HCT116 (cell line): Measurements from ENCODE around the gene MIA. TPM values are rescaled to one million over a fixed set of nuclear protein-coding genes. Genes with fewer than 3 reads are reported as not detected.
"Not testable (repeated sequence)": the region's sequence is repeated elsewhere in the genome, so short reads cannot be mapped to it uniquely, and the experiment has no call there.

Experiments
- ATAC-seq: fragments of 200-7000 bp; cut with Tn5 transposase; 2 replicates; pipeline ENCODE4 v1.9.1; 2020; ENCODE audit warnings: mild to moderate bottlenecking, moderate library complexity
- BruUV-seq: library from RNA; stranded (reverse); fragments of 400-500 nt; replicated peaks from 2 replicates; lab custom pipeline; 2021; lab: Mats Ljungman, UMichigan
- CTCF ChIA-PET: fragments of 300-600 bp; sonication (Branson Sonifier 250); formaldehyde crosslinking; loops from one replicate; lab custom pipeline; 2021; ENCODE audit warnings: antibody characterized with exemption; lab: Charles Lee
- POLR2A ChIA-PET: fragments of 300-600, 350-600 bp; sonication (Branson Sonifier 250); formaldehyde crosslinking; loops from one replicate; lab custom pipeline; 2021; ENCODE audit warnings: antibody characterized with exemption; lab: Charles Lee
- RAD21 ChIA-PET, 2 experiments: fragments of 300-600 bp; sonication (Branson Sonifier 250); formaldehyde crosslinking; loops; one replicate each; lab custom pipeline; 2023; ENCODE audit warnings: low total read pairs in 2 of 2; ENCODE audit not compliant: uncharacterized antibody in 2 of 2, unreplicated experiment in 2 of 2, low non-redundant PET in 1 of 2; lab: Charles Lee
- DNase-seq: peaks from one replicate; pipeline ENCODE4 v3.0.0-alpha.2; 2010; ENCODE audit warnings: low read depth, low spot score
- H2AFZ ChIP-seq: fragments of 200-600 bp; shearing (Covaris generic), sonication (generic); 2 replicates; pipeline ENCODE4 v1.6.1; 2017; ENCODE audit warnings: low read depth, mixed run types, mixed read lengths, antibody characterized with exemption, low read length; ENCODE audit not compliant: poor library complexity, severe bottlenecking
- H3K27ac ChIP-seq: 2 replicates; pipeline ENCODE4 v1.5.1; 2012; ENCODE audit warnings: low read depth, low read length
- H3K27me3 ChIP-seq: fragments of 200-600 bp; sonication (generic); 2 replicates; pipeline ENCODE4 v1.6.1; 2016; ENCODE audit warnings: mixed run types, low read length, mixed read lengths; ENCODE audit not compliant: insufficient read depth
- H3K36me3 ChIP-seq, 2 experiments: fragments of 200-500 bp in 1 of 2; fragments of 200-600 bp in 1 of 2; sonication (Bioruptor generic) in 1 of 2; sonication (generic) in 1 of 2; 2 replicates each; pipeline versions ENCODE4 v1.5.1 to v1.6.1; 2014 to 2016; ENCODE audit warnings: low read length in 2 of 2, inconsistent platforms in 1 of 2, mixed read lengths in 1 of 2, mixed run types in 1 of 2; ENCODE audit not compliant: insufficient read depth in 2 of 2, control insufficient read depth in 1 of 2
- H3K4me1 ChIP-seq, 2 experiments: fragments of 200-600 bp in 1 of 2; sonication (generic) in 1 of 2; 2 replicates each; pipeline versions ENCODE4 v1.5.1 to v1.6.1; 2012 to 2017; ENCODE audit warnings: low read length in 2 of 2, inconsistent platforms in 1 of 2, mild to moderate bottlenecking in 1 of 2, mixed read lengths in 1 of 2, mixed run types in 1 of 2, moderate library complexity in 1 of 2; ENCODE audit not compliant: insufficient read depth in 2 of 2, control insufficient read depth in 1 of 2
- H3K4me2 ChIP-seq: fragments of 200-600 bp; sonication (generic); 2 replicates; pipeline ENCODE4 v1.6.1; 2017; ENCODE audit warnings: mixed run types, low read length, mixed read lengths
- H3K4me3 ChIP-seq, 2 experiments: fragments of 200-600 bp in 1 of 2; sonication (generic) in 1 of 2; replicated peaks in 1 of 2; 2 replicates each; pipeline ENCODE4 v1.5.1; 2011 to 2016; ENCODE audit warnings: low read length in 2 of 2, control low read depth in 1 of 2, low read depth in 1 of 2, mild to moderate bottlenecking in 1 of 2, mixed read lengths in 1 of 2, mixed run types in 1 of 2
- H3K79me2 ChIP-seq: fragments of 200-600 bp; sonication (generic); 2 replicates; pipeline ENCODE4 v1.6.1; 2017; ENCODE audit warnings: mild to moderate bottlenecking, mixed run types, low read length, moderate library complexity, mixed read lengths; ENCODE audit not compliant: insufficient read depth
- H3K9ac ChIP-seq: fragments of 200-600 bp; sonication (generic); 2 replicates; pipeline ENCODE4 v1.6.1; 2016; ENCODE audit warnings: low read length, mixed read lengths
- H3K9me2 ChIP-seq: fragments of 200-600 bp; sonication (generic), shearing (Covaris generic); 2 replicates; pipeline ENCODE4 v1.6.1; 2017; ENCODE audit warnings: mixed run types, mild to moderate bottlenecking, moderate library complexity; ENCODE audit not compliant: insufficient read depth
- H3K9me3 ChIP-seq, 2 experiments: fragments of 200-500 bp in 1 of 2; fragments of 200-600 bp in 1 of 2; sonication (Bioruptor generic) in 1 of 2; sonication (generic) in 1 of 2; 2 replicates each; pipeline ENCODE4 v1.6.1; 2014 to 2017; ENCODE audit warnings: low read length in 2 of 2, mixed read lengths in 2 of 2, inconsistent platforms in 1 of 2, low read depth in 1 of 2, mild to moderate bottlenecking in 1 of 2, mixed run types in 1 of 2, moderate library complexity in 1 of 2; ENCODE audit not compliant: control insufficient read depth in 1 of 2, insufficient read depth in 1 of 2
- H4K20me1 ChIP-seq: fragments of 200-600 bp; sonication (generic), shearing (Covaris generic); 2 replicates; pipeline ENCODE4 v1.6.1; 2017; ENCODE audit warnings: mixed run types, mild to moderate bottlenecking, moderate library complexity; ENCODE audit not compliant: insufficient read depth
- ELF1 ChIP-seq: IDR thresholded peaks from 2 replicates; pipeline ENCODE4 v1.6.1; 2012; ENCODE audit warnings: low read depth, borderline replicate concordance
- EZH2 ChIP-seq: fragments of 200-600 bp; sonication (generic); IDR thresholded peaks from 2 replicates; pipeline ENCODE4 v1.6.1; 2017; ENCODE audit warnings: antibody characterized with exemption, mixed run types
- FOSL1 ChIP-seq: IDR thresholded peaks from 2 replicates; pipeline ENCODE4 v1.6.1; 2012; ENCODE audit warnings: low read depth
- POLR2A ChIP-seq: IDR thresholded peaks from 2 replicates; pipeline ENCODE4 v1.7.0; 2011; ENCODE audit warnings: borderline replicate concordance; ENCODE audit not compliant: insufficient read depth, insufficient read length; ENCODE audit errors: extremely low read depth
- YY1 ChIP-seq: IDR thresholded peaks from 2 replicates; pipeline ENCODE4 v1.6.1; 2011; ENCODE audit warnings: low read length, low read depth, moderate library complexity, mild to moderate bottlenecking; ENCODE audit not compliant: insufficient replicate concordance; ENCODE audit errors: extremely low read depth
- intact Hi-C: fragments of 100-400 bp; cut with micrococcal nuclease; formaldehyde crosslinking; loops from 2 replicates; pipeline ENCODE4 v1.10.0; 2022
- total RNA-seq: library from RNA; stranded (reverse); gene quantifications from one replicate; pipeline ENCODE4 v1.2.1, GENCODE V29; 2021; ENCODE audit not compliant: unreplicated experiment
- TF ChIP-seq, protein P1 (sequence below): IDR thresholded peaks from 2 replicates; pipeline ENCODE4 v1.6.1; 2012
- TF ChIP-seq, protein P2 (sequence below): IDR thresholded peaks from 2 replicates; pipeline ENCODE4 v1.6.1; 2012; ENCODE audit warnings: low read depth

MIA gene
- total RNA-seq, 1 experiment from 2014 or later: 1.4 TPM

DNA sequence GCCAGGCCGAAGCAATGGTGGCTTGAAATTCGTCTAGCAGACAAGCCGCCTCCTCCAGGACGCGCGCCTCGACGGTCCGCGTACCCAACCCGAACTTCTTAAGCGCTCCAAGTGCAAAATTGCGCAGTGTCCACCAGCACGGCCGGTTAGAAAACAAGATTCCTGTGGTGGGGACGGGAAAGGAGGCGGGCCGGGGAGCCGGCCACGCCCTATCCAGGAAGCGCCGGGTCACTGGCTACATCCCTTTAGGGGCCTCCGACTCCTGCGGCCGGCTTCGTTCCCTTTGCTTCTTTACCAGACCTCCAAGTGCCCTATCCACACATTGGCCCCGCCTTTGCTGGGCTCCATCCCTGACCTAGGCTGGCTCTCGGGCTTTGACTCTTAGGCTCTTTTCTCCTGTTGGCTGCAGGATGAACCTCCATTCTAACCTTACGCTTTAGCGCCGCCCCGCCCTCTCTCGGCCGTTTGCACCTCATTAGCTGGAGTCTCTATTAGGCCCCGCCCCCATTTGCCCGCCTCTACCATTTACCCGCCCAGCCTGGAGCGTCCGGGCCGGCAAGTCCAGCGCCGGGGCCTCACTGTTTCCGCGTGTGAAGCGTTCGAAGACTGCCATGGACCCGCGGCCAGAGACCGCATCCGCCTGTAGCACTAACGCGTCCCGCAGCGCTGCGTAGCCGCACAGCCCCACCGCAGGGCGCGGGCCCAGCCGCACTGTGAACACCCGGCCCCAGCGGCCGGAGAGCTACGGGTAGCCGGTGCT is 35.5 kb downstream of the MIA start:
- BruUV-seq, H2AFZ ChIP-seq, POLR2A ChIA-PET, H3K9me2 ChIP-seq, H4K20me1 ChIP-seq, H3K27me3 ChIP-seq, H3K9me3 ChIP-seq, DNase-seq: not testable (repeated sequence)
- H3K79me2 ChIP-seq: peaks cover 22% of the 10 kb centered on the region; the same call in 1 of the 2 replicates
- TF ChIP-seq, protein P1, sequence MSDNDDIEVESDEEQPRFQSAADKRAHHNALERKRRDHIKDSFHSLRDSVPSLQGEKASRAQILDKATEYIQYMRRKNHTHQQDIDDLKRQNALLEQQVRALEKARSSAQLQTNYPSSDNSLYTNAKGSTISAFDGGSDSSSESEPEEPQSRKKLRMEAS: 0 out of 2 replicates have a peak, but pooled peaks have one; percentile 53
- CTCF ChIA-PET: interaction anchor here (0.7 kb wide), 1 partner anchor 9 kb away, joined by 5 read pairs; no protein-coding TSS in a partner anchor
- peaks cover 23 to 52% of the 10 kb centered on the region in 2 experiments for H3K4me1 ChIP-seq
- peak; percentile 85 for ATAC-seq
- intact Hi-C loops: loop anchor here (10.0 kb wide), 1 partner anchor 334 kb away; no protein-coding TSS in a partner anchor
- H3K4me3 ChIP-seq: peak overlapping the region; percentile 42 to 53
- peak overlapping the region; percentile 44 for H3K9ac ChIP-seq
- RAD21 ChIA-PET: interaction anchor here in 1 of 2 experiments (0.8 kb wide), 1 partner anchor 147 kb away, joined by 4 read pairs; no protein-coding TSS in a partner anchor
- H3K27ac ChIP-seq: peak overlapping the region; percentile 25; the same call in 1 of the 2 replicates
- H3K4me2 ChIP-seq: peak overlapping the region; percentile 75
- peaks cover 7 to 10% of the 10 kb centered on the region in 2 experiments; a peak in 2 of 4 replicates for H3K36me3 ChIP-seq

DNA sequence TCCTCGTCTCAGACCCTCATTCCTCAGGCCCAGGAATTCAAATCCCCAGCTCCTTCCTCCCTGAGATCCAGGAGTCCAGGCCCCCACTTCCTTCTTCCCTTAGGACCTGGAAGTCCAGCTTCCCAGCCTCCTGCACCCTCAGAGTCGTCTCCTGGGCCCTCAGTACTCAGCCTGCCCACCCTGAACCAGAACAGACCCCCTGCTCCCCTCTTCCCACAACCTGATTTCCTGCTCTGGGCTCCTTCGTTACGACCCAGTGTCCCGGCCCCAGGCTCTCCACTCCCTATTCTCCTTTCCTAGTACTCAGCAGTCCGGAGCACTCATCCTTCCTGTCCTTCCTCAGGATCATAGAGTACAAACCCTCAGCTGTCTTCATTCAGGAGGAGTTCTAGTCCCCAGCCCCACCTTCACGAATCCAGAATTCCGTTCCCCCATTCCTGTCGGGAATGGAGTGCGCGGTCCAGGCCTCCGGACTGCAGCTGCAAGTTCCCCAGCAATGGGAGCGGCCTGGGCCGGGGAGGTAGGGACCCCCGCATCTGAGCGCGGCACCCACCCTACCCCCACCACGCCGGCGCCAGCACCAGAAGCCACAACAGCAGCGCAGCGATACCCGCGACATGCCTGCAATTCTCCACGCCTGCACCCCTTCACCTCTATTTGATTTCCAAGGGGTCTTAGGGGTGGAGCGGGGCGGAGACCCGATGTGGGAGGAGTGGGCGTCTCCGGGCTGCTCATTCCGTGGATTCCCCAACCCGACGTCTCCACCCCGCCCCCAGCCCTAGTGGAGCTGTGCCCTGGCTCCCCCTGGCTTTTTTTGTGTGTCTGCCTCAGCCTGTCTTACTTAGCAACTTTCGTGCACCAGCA is 36.4 kb downstream of the MIA start:
- peaks cover 4% of the 10 kb centered on the region; the same call in 1 of the 2 replicates for H4K20me1 ChIP-seq
- peaks cover 7 to 10% of the 10 kb centered on the region in 2 experiments; a peak in 2 of 4 replicates for H3K36me3 ChIP-seq
- TF ChIP-seq YY1: no peak
- no peak for TF ChIP-seq POLR2A
- TF ChIP-seq FOSL1: no peak
- TF ChIP-seq ELF1: no peak
- TF ChIP-seq, protein P2, sequence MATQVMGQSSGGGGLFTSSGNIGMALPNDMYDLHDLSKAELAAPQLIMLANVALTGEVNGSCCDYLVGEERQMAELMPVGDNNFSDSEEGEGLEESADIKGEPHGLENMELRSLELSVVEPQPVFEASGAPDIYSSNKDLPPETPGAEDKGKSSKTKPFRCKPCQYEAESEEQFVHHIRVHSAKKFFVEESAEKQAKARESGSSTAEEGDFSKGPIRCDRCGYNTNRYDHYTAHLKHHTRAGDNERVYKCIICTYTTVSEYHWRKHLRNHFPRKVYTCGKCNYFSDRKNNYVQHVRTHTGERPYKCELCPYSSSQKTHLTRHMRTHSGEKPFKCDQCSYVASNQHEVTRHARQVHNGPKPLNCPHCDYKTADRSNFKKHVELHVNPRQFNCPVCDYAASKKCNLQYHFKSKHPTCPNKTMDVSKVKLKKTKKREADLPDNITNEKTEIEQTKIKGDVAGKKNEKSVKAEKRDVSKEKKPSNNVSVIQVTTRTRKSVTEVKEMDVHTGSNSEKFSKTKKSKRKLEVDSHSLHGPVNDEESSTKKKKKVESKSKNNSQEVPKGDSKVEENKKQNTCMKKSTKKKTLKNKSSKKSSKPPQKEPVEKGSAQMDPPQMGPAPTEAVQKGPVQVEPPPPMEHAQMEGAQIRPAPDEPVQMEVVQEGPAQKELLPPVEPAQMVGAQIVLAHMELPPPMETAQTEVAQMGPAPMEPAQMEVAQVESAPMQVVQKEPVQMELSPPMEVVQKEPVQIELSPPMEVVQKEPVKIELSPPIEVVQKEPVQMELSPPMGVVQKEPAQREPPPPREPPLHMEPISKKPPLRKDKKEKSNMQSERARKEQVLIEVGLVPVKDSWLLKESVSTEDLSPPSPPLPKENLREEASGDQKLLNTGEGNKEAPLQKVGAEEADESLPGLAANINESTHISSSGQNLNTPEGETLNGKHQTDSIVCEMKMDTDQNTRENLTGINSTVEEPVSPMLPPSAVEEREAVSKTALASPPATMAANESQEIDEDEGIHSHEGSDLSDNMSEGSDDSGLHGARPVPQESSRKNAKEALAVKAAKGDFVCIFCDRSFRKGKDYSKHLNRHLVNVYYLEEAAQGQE: no peak
- TF ChIP-seq EZH2: no peak
- TF ChIP-seq, all 23 proteins: peak for 0
- Histone ChIP-seq H3K4me3 (no peak overlapping the region), H3K27me3 (no peaks in the 10 kb centered on the region), H3K4me1 (peaks cover 23 to 43% of the 10 kb centered on the region in 2 experiments), H3K27ac (peak overlapping the region; percentile 25; the same call in 1 of the 2 replicates), H3K79me2 (peaks cover 13% of the 10 kb centered on the region; the same call in 1 of the 2 replicates), H2AFZ (no peak overlapping the region), H3K9me2 (no peaks in the 10 kb centered on the region), H3K9me3 (no peaks in the 10 kb centered on the region), H3K9ac (peak overlapping the region; percentile 44), H3K4me2 (peak overlapping the region; percentile 75)
- no TSS peak for BruUV-seq
- intact Hi-C loops: loop anchor here (10.0 kb wide), 1 partner anchor 333 kb away; no protein-coding TSS in a partner anchor
- RAD21 ChIA-PET: interaction anchor here in 1 of 2 experiments (0.8 kb wide), 1 partner anchor 148 kb away, joined by 4 read pairs; no protein-coding TSS in a partner anchor
- POLR2A ChIA-PET: no interaction called here
- no peak for DNase-seq
- ATAC-seq: no peak
- CTCF ChIA-PET: interaction anchor here (0.7 kb wide), 1 partner anchor 8 kb away, joined by 5 read pairs; no protein-coding TSS in a partner anchor
